T-cell (primary cell): ENCODE results near the gene ARSB. TPM values are rescaled to one million over a fixed set of nuclear protein-coding genes. Genes with fewer than 3 reads are reported as not detected.

Experiments used
- ATAC-seq, 4 experiments: fragments of 200-7000 bp in 3 of 4; fragments of 150-1000 bp in 1 of 4; cut with Tn5 transposase; replicated peaks in 1 of 4; 1 replicate in 3 of 4; 2 replicates in 1 of 4; pipeline ENCODE4 v1.10.0; 2021; ENCODE audit warnings: moderate library complexity in 3 of 4, mild to moderate bottlenecking in 2 of 4, moderate number of reproducible peaks in 1 of 4
- CTCF ChIA-PET, 2 donors: fragments of 300-600 bp; sonication (Branson Sonifier 250); formaldehyde crosslinking; loops; one replicate each; lab custom pipeline; 2022; ENCODE audit warnings: antibody characterized with exemption in 2 of 2; lab: Charles Lee
- POLR2A ChIA-PET, 2 donors: fragments of 300-600 bp; sonication (Branson Sonifier 250); formaldehyde crosslinking; loops; one replicate each; lab custom pipeline; 2022; ENCODE audit warnings: antibody characterized with exemption in 2 of 2; lab: Charles Lee
- DNase-seq, 35 experiments: peaks; one replicate each; pipeline versions ENCODE4 v3.0.0 to v3.0.0-alpha.2; 2013 to 2023
- H3K27ac ChIP-seq: one replicate; pipeline ENCODE4 v1.5.1; 2013; ENCODE audit warnings: low read length
- H3K27me3 ChIP-seq, 2 experiments: replicated peaks in 1 of 2; 1 replicate in 1 of 2; 2 replicates in 1 of 2; pipeline versions ENCODE4 v1.6.1 to v1.7.0; 2013; ENCODE audit warnings: low read length in 1 of 2, mixed read lengths in 1 of 2; ENCODE audit not compliant: control insufficient read depth in 2 of 2, insufficient read depth in 2 of 2; ENCODE audit errors: extremely low read depth in 1 of 2
- H3K36me3 ChIP-seq, 2 donors: 1 replicate in 1 of 2; 2 replicates in 1 of 2; pipeline versions ENCODE4 v1.6.1 to v1.7.0; 2013; ENCODE audit warnings: low read length in 1 of 2; ENCODE audit not compliant: control insufficient read depth in 2 of 2, insufficient read depth in 1 of 2; ENCODE audit errors: extremely low read depth in 1 of 2
- H3K4me1 ChIP-seq, 2 experiments: 1 replicate in 1 of 2; 2 replicates in 1 of 2; pipeline versions ENCODE4 v1.6.1 to v1.7.0; 2013; ENCODE audit warnings: low read length in 2 of 2, mixed read lengths in 1 of 2; ENCODE audit not compliant: insufficient read depth in 2 of 2, control insufficient read depth in 1 of 2; ENCODE audit errors: extremely low read depth in 1 of 2
- H3K4me3 ChIP-seq, 2 donors: 1 replicate in 1 of 2; 2 replicates in 1 of 2; pipeline versions ENCODE4 v1.5.1 to v1.7.0; 2013; ENCODE audit warnings: mild to moderate bottlenecking in 2 of 2, low read length in 1 of 2, moderate library complexity in 1 of 2; ENCODE audit not compliant: control insufficient read depth in 1 of 2; ENCODE audit errors: extremely low read depth in 1 of 2
- H3K9me3 ChIP-seq: 2 replicates; pipeline ENCODE4 v1.7.0; 2013
- H3K27ac Mint-ChIP-seq, 2 donors: one replicate each; pipeline ENCODE4 v1.8.0; 2020 to 2021; ENCODE audit warnings: mild to moderate bottlenecking in 2 of 2, mixed read lengths in 2 of 2
- H3K27me3 Mint-ChIP-seq, 2 donors: one replicate each; pipeline ENCODE4 v1.8.0; 2021 to 2022; ENCODE audit warnings: mixed read lengths in 2 of 2
- H3K36me3 Mint-ChIP-seq: one replicate; pipeline ENCODE4 v1.8.0; 2021; ENCODE audit warnings: mixed read lengths
- H3K4me1 Mint-ChIP-seq, 3 donors: one replicate each; pipeline ENCODE4 v1.8.0; 2020 to 2022; ENCODE audit warnings: mixed read lengths in 3 of 3, mild to moderate bottlenecking in 1 of 3
- H3K4me3 Mint-ChIP-seq, 3 donors: one replicate each; pipeline ENCODE4 v1.8.0; 2020 to 2022; ENCODE audit warnings: mild to moderate bottlenecking in 3 of 3, mixed read lengths in 3 of 3, moderate library complexity in 3 of 3
- H3K9me3 Mint-ChIP-seq, 3 donors: one replicate each; pipeline ENCODE4 v1.8.0; 2020 to 2022; ENCODE audit warnings: mixed read lengths in 3 of 3
- WGBS: methylation state at CpG from one replicate; pipeline ENCODE4 v1.1.5; 2013; ENCODE audit warnings: missing lambda C conversion rate; ENCODE audit not compliant: insufficient coverage; 5-methylcytosine and 5-hydroxymethylcytosine counted together
- total RNA-seq, 35 experiments: library from RNA in 6 of 35; stranded (reverse) in 6 of 35; fragments of 120-200 nt in 1 of 35; gene quantifications; one replicate each; pipeline versions ENCODE4 v1.2.1 to v1.2.4 and lab custom pipeline; 2013 to 2026

ARSB gene
- total RNA-seq, 5 donors from 2014 or later (not counting 1 experiment from before 2014, with no cell fraction given) = 5.6 to 7.1 (median 6.9) TPM

- ATAC-seq = no peak
- WGBS = 100% methylated on average over 1 of the region's 2 CpGs
- POLR2A ChIA-PET = no interaction called here
These were observed 58.9 kb downstream of the ARSB start for GRCh38 chr5:78926252-78926651.

GRCh38 chr5:78925129-78925876 is 59.8 kb downstream of the ARSB start:
- WGBS = 100% methylated on average over 1 of the region's 6 CpGs
- Histone ChIP-seq H3K27me3 (no peaks in the 10 kb centered on the region), H3K4me3 (no peak overlapping the region), H3K9me3 (no peaks in the 10 kb centered on the region), H3K27ac (no peak overlapping the region), H3K4me1 (no peaks in the 10 kb centered on the region), H3K36me3 (peaks cover 0 to 5% of the 10 kb centered on the region in 2 donors)
- Mint-ChIP-seq H3K4me3 (no peak overlapping the region), H3K36me3 (peaks cover 33% of the 10 kb centered on the region), H3K27ac (no peak overlapping the region), H3K27me3 (no peaks in the 10 kb centered on the region), H3K9me3 (no peaks in the 10 kb centered on the region), H3K4me1 (no peaks in the 10 kb centered on the region)
- ATAC-seq (no peak), DNase-seq (no peak)
- POLR2A ChIA-PET = no interaction called here
- CTCF ChIA-PET = no interaction called here

More at GRCh38 chr5:78926252-78926651, 58.9 kb downstream of the ARSB start:
- Histone ChIP-seq H3K4me3 (no peak overlapping the region), H3K27ac (no peak overlapping the region), H3K27me3 (no peaks in the 10 kb centered on the region), H3K36me3 (peaks cover 0 to 5% of the 10 kb centered on the region in 2 donors), H3K4me1 (no peaks in the 10 kb centered on the region), H3K9me3 (no peaks in the 10 kb centered on the region)
- DNase-seq = no peak
- H3K36me3 Mint-ChIP-seq = peaks cover 27% of the 10 kb centered on the region
- H3K27me3 Mint-ChIP-seq = no peaks in the 10 kb centered on the region
- H3K4me1 Mint-ChIP-seq = no peaks in the 10 kb centered on the region
- H3K4me3 Mint-ChIP-seq = no peak overlapping the region
- CTCF ChIA-PET = no interaction called here
- no peak overlapping the region for H3K27ac Mint-ChIP-seq
- H3K9me3 Mint-ChIP-seq = no peaks in the 10 kb centered on the region

- Histone ChIP-seq H3K36me3 (peaks cover 0 to 5% of the 10 kb centered on the region in 2 donors), H3K4me3 (no peak overlapping the region), H3K4me1 (no peaks in the 10 kb centered on the region), H3K9me3 (no peaks in the 10 kb centered on the region), H3K27ac (no peak overlapping the region), H3K27me3 (no peaks in the 10 kb centered on the region)
- POLR2A ChIA-PET = no interaction called here
- no peaks in the 10 kb centered on the region for H3K27me3 Mint-ChIP-seq
- no peak for ATAC-seq
- CTCF ChIA-PET = interaction anchor here (0.6 to 1.0 kb wide), 2 partner anchors 37 to 210 kb away, joined by 3 to 4 read pairs; no protein-coding TSS in a partner anchor
- no peaks in the 10 kb centered on the region for H3K9me3 Mint-ChIP-seq
- no peak overlapping the region for H3K27ac Mint-ChIP-seq
- no CpG with 5 or more reads among the region's 1 CpG for WGBS
- no peak overlapping the region for H3K4me3 Mint-ChIP-seq
- H3K36me3 Mint-ChIP-seq = peaks cover 27% of the 10 kb centered on the region
- DNase-seq = no peak
- H3K4me1 Mint-ChIP-seq = no peaks in the 10 kb centered on the region
These were observed 61.5 kb downstream of the ARSB start for GRCh38 chr5:78923622-78923970.

GRCh38 chr5:78922879-78923621 is 62.1 kb downstream of the ARSB start:
- Histone ChIP-seq H3K4me3 (no peak overlapping the region), H3K27me3 (no peaks in the 10 kb centered on the region), H3K4me1 (no peaks in the 10 kb centered on the region), H3K36me3 (peaks cover 0 to 5% of the 10 kb centered on the region in 2 donors), H3K9me3 (no peaks in the 10 kb centered on the region), H3K27ac (no peak overlapping the region)
- no peaks in the 10 kb centered on the region for H3K27me3 Mint-ChIP-seq
- 93% methylated on average over 3 of the region's 8 CpGs for WGBS
- no peaks in the 10 kb centered on the region for H3K4me1 Mint-ChIP-seq
- ATAC-seq (no peak), DNase-seq (no peak)
- H3K27ac Mint-ChIP-seq = no peak overlapping the region
- H3K36me3 Mint-ChIP-seq = peaks cover 27% of the 10 kb centered on the region
- H3K4me3 Mint-ChIP-seq = no peak overlapping the region
- ChIA-PET CTCF (interaction anchor here (0.6 to 1.0 kb wide), 2 partner anchors 36 to 210 kb away, joined by 3 to 4 read pairs; no protein-coding TSS in a partner anchor), POLR2A (no interaction called here)
- no peaks in the 10 kb centered on the region for H3K9me3 Mint-ChIP-seq

GRCh38 chr5:78920604-78921003 is 64.5 kb downstream of the ARSB start:
- 100% methylated on average over 2 of the region's 2 CpGs for WGBS
- peaks cover 22% of the 10 kb centered on the region for H3K36me3 Mint-ChIP-seq
- no peaks in the 10 kb centered on the region for H3K27me3 ChIP-seq
- no peak overlapping the region for H3K27ac ChIP-seq
- ChIA-PET CTCF (no interaction called here), POLR2A (no interaction called here)
- H3K36me3 ChIP-seq = peaks cover 0 to 5% of the 10 kb centered on the region in 2 donors
- no peaks in the 10 kb centered on the region for H3K9me3 Mint-ChIP-seq
- no peaks in the 10 kb centered on the region for H3K9me3 ChIP-seq
- H3K4me3 Mint-ChIP-seq = no peak overlapping the region
- H3K27ac Mint-ChIP-seq = no peak overlapping the region
- no peaks in the 10 kb centered on the region for H3K27me3 Mint-ChIP-seq
- ATAC-seq (no peak), DNase-seq (no peak)
- no peaks in the 10 kb centered on the region for H3K4me1 Mint-ChIP-seq
- H3K4me1 ChIP-seq = no peaks in the 10 kb centered on the region
- H3K4me3 ChIP-seq = no peak overlapping the region

GRCh38 chr5:78919796-78920195 is 65.3 kb downstream of the ARSB start:
- H3K4me3 Mint-ChIP-seq = no peak overlapping the region
- H3K27me3 Mint-ChIP-seq = no peaks in the 10 kb centered on the region
- H3K4me1 Mint-ChIP-seq = no peaks in the 10 kb centered on the region
- ChIA-PET POLR2A (no interaction called here), CTCF (interaction anchor here in 1 of 2 donors (0.6 kb wide), 1 partner anchor 356 kb away, joined by 3 read pairs; no protein-coding TSS in a partner anchor)
- no peak for ATAC-seq
- Histone ChIP-seq H3K27me3 (no peaks in the 10 kb centered on the region), H3K36me3 (peaks cover 0 to 5% of the 10 kb centered on the region in 2 donors), H3K4me3 (no peak overlapping the region), H3K27ac (no peak overlapping the region), H3K4me1 (no peaks in the 10 kb centered on the region), H3K9me3 (no peaks in the 10 kb centered on the region)
- no peaks in the 10 kb centered on the region for H3K9me3 Mint-ChIP-seq
- no peak overlapping the region for H3K27ac Mint-ChIP-seq
- DNase-seq = no peak
- WGBS = no CpG with 5 or more reads among the region's 1 CpG
- H3K36me3 Mint-ChIP-seq = peaks cover 27% of the 10 kb centered on the region
